Fibroblast of skin of left quadriceps (primary cell): ENCODE results near the gene RFNG.

Experiments
- DNase-seq, 2 experiments: peaks; one replicate each; pipeline ENCODE4 v3.0.0-alpha.2; 2013; ENCODE audit warnings: low read depth in 2 of 2

RFNG gene

GRCh38 chr17:82058230-82058854 lies 6.7 kb upstream of the RFNG start:
- no peak for DNase-seq

DNA sequence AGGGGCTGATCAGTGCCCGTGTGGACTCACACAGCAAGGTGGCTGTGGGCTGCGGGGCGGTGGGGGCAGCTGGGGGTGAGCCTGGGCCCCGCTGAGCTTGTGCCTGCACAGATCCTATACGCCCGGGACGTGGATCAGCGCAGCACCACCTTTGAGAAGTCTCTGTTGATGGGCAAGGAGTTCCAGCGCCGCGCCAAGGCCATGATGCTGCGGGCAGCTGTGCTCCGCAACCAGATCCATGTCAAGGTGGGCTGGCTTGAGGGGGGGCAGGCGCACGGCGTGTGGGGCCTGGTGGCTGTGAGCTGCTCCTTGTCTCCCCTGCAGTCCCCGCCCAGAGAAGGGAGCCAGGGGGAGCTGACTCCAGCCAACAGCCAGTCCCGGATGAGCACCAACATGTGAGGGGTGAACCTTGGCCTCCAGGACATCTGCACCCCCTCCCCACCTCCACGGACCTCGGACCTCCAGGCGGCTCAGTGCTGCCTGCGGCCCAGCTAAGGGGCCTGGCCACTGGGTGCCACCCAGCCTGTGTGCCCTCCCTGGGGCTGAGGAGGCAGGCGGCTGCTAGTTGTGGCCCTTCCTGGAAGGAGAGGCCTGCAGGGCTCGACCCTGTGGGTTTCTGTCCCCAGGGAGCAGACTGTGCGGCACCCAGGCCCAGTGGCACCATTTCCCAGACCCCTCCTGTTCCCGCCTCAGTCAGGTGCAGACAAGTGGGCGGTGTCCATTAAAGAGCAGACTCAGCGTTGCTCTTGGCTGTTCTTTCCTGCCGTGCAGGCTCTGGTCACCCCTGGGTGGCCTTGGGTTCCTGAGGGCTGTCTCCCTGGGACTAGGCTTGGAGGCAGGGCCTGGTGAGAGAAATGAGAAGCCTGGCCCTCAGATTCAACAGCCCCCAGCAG lies 5.4 kb upstream of the RFNG start:
- no peak for DNase-seq

DNA sequence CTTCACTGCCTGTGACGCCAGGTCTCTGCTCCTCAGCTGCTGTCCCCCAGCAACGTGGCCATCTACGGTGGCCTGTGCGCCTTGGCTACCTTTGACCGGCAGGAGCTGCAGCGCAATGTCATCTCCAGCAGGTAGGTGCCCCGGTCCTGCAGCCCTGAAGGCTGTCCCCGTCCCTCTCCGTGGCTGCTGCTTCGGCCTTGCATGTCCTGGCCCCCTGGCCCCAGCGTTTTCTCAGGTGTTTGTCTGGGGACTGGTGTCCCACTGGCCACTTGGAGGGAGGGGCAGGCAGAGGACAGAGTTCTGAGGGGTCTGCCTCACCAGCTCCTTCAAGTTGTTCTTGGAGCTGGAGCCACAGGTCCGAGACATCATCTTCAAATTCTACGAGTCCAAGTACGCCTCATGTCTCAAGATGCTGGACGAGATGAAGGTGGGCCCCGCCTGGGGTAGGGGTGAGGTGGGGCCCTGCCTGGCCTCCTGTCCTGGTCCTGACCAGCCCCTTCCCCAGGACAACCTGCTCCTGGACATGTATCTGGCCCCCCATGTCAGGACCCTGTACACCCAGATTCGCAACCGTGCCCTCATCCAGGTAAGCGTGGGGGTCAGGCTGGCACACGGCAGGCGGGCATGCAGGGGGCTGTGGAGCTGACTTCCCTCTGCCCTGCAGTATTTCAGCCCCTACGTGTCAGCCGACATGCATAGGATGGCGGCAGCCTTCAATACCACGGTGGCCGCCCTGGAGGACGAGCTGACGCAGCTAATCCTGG lies 4.5 kb upstream of the RFNG start:
- no peak for DNase-seq

DNA sequence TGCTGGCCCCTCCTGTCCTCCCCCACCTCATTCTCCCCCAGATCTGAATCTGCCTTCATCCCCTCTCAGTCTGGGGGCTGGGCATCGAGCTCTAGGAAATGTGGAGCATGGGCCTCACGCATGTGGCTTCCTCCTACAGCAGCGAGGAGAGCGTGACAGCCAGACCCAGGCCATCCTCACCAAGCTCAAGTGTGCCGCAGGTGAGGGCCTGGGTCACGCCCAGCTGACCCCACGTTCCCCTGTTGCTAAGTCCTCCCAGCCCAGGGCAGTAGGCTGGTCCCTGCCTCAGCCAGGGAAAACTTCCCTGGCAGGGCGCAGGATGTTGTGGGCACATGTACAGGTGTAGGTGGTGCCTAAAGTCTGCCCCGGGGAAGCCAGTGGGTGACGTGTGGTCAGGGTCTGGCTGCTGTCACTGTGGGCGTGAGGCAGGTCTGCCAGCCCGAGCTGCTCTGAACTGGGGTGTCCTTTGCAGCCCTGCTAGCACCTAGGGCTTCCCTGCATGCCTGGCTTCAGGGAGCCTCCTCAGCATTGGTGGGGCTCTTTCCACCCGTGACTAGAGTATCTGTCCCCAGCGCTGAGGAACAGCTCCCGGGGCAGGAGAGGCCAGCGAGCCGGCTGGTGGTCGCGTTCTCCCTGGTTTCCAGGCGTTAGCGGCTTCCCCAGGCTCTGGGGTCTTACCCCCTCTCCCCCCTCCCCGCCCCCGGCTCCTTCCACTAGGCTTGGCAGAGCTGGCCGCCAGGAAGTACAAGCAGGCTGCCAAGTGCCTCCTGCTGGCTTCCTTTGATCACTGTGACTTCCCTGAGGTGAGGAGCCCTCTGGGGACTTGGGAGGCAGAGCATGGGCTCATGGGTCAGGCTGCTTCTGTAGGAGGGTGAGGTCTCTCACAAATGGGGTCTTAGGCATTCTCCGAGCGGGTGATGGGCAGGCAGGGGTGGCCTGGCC lies 3.7 kb upstream of the RFNG start:
- DNase-seq, result no peak

DNA sequence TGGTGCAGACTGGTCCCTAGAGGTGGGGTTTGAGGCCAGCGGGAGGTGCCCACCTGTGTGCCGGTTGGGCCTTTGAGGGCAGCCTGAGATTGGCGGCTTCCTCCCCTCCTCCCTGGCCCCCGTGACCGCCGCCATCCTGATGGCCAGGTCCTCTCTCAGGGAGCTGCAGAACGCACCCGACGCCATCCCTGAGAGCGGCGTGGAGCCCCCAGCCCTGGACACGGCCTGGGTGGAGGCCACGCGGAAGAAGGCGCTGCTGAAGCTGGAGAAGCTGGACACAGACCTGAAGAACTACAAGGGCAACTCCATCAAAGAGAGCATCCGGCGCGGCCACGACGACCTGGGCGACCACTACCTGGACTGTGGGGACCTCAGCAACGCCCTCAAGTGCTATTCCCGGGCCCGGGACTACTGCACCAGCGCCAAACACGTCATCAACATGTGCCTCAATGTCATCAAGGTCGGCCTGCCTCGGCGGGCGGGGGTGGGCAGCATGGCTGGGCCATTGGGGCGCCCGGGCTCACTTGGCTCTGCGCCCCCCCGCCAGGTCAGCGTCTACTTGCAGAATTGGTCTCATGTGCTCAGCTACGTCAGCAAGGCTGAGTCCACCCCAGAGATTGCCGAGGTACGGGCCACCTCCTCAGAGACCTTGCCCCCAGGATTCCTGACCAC lies 2.9 kb upstream of the RFNG start:
- DNase-seq, result no peak

DNA sequence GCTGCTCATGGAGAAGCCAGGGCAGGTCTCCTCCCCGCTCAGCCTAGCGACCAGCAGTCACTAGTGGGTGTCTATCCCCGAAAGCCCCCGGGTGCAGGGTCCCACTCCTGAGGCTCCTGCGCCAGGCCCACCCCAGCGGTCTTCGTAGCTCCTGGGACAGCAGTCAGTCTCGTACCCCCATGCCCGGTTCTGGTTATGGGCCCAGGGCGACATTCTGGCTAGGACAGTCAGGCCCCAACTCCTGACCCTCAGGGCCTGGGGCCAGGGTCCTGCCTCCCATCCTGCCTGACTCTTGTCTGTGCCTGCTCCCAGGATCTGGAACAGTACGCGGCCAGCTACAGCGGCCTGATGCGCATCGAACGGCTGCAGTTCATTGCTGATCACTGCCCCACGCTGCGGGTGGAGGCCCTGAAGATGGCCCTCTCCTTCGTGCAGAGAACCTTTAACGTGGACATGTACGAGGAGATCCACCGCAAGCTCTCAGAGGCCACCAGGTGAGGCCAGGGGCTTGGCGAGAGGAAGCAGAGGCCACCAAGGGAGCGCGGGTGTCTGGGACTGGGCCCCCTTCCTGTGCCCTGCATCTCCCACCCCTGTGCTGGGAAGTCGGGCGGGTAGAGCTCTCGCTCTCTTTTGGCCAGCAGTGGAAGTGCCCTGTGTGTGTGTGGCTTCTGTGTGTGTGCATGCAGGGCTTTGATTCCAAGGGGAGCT lies 2.1 kb upstream of the RFNG start:
- DNase-seq, result no peak

- no peak for DNase-seq
Measured at GRCh38 chr17:82053130-82053529, 1.5 kb upstream of the RFNG start.

DNA sequence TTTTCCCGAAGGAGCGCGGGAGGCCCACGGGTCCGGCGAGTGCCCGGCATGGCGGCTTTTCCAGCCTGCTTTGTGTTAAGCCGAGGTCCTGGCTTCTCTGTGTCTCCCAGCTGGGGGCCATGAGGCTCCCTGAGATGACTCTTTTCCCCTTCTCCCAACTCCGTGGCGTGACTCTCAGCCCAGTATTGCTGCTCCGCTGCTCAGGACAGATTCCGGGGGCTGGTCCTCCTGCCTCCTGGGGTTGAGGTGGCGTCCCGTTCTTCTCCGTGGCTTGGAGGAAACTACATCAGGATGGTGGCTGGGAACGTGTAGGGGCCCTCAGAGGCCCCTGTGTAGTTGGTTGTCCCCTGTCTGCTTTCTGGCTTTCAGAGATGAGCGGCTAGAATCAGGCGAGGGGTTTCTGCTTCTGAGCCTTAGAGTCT lies 1.0 kb upstream of the RFNG start:
- no peak for DNase-seq

DNA sequence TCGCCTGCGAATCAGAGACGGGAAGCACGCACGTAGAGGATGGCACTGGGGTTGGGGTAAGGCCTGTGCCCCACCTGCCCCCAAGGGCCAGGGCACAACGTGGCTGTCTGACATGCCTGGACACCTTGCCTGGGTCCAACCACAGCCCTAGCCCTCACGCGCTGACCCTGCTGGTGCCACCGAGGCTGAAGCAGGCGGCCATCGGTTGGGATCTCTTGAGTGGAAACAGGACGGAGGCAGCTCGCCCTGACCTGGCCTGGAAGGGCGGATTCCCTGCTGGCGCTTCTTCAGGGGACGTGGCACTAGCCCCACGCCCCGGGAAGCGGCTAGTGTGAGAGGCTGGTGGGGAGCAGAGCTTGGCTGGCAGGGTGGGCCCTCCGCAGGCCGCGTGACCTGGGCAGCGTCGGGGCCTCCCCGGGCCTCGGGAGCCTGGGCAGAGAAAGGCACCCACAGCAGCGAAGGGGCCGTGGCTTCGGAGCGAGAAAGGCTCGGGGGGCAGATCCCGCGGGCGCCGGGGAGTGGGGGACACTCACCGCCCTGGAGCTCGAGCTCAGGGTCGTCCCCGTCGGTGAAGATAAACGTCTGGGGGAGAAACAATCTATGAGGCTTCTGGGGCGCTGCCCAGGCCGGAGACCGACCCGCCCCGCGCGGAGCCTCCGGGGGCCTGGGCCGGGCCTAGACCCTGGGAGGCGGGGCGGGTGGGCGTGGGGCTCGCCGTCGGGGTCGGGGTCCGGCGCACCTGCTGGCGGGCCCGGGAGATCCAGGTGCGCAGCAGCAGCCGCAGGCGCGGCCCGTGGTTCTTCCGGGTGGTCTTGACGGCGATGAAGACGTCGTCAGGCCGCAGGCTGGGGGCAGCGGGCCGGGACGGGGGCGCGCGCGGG lies 610 bp downstream of the RFNG start:
- no peak for DNase-seq

DNA sequence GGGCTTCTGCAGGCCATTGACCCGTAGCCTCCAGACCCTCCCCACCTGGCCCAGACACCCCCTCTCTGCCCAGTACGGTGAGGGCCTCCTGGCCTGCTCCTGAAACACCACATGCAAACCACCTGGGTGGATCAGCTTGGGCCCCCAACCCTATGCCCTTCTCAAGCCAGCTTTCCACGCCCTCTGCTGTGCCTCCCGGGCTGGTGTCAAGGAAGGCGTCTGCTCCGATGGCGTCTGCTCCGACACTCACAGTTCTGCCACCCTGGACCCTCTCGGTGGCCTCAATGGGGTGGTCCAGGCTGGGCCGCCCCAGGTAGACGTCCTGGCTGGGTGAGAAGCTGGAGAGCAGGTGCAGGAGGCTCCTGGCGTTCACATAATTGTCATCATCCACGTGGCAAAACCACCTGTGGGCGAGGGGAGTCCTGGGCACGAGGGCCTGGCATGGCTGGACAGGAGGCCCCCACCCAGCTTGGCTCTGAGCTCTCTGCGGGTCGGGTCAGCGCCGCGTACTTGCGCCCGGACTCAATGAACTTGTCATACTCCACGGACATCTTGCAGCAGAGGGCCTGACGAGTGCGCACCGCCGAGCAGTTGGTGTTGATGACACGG lies 1.4 kb downstream of the RFNG start:
- no peak for DNase-seq

DNA sequence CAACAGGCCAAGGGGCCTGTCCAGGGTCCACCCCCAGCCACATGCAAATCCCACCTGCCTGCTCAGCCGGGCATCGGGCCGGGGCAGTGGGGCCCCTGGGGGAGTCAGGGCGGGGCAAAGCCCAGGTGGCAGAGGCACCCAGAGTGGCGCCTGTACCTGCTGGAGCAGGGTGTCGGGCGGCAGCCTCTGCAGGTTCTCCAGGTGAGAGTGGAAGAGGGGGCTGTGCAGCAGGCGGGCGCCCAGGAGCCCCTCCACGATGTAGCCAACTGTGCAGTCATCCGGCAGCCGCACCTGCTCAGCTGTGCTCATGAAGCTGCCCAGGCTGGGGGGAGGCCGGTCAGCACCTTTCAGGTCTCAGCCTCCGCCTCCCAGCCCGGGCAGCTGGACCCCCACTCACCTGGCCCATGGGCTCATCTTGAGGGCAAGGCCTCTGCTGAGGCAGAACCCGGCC lies 2.1 kb downstream of the RFNG start:
- no peak for DNase-seq

- DNase-seq, result no peak
Measured at GRCh38 chr17:82049106-82049505, 2.5 kb downstream of the RFNG start.

DNA sequence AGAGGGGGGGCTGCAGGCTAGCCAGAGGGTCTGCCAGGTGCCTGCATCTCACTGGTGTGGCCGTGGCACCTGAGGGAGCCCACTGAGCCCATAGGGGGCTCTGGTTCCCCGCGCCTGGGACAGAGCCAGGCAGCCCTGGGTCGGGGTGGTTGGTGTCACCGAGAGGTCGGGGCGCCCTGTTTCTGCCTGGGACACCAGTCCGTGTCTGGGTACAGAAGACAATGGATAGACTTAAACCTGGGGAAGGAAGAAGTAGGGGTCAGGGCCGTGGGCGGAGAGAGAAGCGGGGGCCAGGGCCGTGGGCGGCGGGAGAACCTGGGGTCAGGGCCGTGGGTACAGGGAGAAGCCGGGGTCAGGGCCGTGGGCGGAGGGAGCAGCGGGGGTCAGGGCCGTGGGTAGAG lies 3.0 kb downstream of the RFNG start:
- no peak for DNase-seq

DNA sequence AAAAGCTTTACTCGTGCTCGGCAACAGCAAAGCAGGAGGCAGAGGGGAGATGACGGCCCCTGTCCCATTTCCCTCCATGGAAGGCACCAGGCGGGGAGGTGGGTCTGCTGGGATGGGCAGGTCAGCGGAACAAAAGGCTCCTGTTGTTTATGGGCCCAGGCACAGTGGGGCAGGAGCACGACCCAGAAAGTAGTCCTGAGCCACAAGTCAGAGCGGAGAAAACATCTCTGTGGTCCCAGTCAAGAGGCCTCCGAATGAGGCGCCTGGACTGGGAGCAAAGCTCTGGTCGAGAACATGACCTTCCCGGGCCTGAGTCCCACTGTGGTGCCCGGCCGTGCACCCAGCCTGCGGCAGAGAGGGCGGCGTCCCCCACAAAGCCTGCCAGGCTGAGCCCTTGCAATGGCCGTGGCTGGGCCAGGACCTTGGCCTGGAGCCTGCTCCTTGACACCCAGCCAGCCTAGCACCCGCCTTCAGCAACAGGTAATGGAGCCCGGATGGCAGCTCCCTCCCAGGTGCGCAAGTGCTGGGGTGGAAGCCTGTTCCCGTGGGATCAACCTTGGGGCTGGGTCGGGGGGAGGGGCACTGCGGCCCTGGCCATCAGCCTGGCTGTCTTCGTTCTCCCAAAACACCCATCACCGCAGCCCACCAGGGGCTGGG lies 3.6 kb downstream of the RFNG start:
- no peak for DNase-seq

DNA sequence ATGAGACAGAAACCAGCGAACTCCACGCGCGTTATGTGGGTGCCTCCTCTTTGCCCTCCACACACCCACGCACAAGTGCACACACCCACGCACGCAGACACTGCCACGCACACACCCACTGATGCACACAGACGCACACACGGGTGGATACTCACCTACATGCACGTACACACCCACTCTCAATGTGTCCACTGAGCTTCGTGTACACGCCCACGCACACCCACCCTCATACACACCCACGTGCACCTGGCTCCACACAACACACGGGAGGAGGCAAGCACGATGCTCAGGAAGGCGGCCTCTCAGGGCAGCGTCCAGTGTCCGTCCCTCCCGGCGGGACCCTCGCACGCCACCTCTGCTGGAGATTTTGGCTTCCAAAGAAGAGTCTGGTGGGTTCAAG lies 4.2 kb downstream of the RFNG start:
- no peak for DNase-seq

DNA sequence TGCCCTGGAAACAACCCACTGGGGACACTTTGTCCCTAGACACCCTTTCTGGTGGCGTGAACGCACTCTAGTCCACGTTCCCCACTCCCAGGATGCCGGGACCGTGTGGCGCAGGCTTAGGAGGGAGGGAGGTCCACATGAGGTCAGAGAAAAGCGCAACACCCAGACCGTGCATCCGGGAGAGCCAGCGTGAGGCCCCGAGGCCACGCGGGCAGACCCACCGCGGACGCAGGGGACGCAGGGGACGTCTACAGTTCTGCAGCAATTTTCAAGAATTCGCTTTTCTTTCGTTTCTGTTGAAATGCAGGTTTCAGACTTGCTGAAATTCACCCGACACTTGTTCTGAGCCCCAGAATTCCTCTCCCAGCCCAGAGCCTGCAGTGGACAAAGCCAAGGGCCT lies 4.7 kb downstream of the RFNG start:
- no peak for DNase-seq

DNA sequence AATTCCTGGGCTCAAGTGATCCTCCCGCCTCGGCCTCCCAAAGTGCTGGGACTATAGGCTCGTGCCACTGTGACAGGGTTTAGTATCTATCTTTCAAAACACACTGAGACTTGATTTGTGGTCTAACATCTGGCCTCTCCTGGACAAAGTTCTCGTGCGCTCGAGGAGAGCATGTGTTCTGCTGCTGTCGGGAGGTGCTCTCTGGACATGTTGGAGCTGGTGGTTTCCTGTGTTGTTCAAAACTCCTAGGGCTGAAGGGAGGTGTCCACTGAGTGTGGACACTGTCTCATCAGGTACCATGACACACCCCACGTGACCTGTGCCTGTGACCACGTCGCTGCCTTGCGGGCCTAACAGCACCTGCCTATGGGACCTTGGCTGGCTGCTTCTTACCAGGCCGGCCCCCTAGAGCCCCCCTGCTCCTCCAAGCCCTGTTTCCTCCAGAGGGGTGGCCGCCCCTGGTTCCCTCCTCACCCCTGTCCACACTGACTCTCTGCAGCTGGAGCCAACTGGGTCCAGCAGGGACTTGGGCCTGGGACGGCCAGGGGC lies 5.6 kb downstream of the RFNG start:
- DNase-seq, result no peak

DNA sequence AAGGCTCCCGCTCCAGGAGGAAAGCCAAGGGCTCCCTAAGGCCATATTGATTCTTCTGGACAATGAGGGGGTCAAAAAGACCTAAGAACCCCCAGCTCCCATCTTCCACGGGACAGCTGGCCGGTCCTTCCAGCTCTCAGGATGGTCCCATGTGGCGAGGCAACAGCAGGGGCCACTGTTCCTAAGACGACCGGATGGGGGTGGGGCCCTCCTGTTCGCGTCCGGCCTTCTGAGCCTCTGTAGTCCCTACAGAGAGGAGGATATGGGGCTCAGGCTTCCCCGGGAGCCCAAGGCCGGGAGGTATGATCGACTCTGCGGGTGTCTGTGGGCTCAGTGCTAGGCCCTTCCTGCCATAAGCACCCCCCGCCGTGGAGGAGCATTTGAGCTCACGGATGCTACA lies 8.1 kb downstream of the RFNG start:
- no peak for DNase-seq
